PC-9 (cell line): ENCODE results near the gene NR1H3. TPM values are rescaled to one million over a fixed set of nuclear protein-coding genes. Genes with fewer than 3 reads are reported as not detected.
A peak's percentile ranks its signal among the peaks of the same experiment; 100 is the strongest.

Source experiments
- BruUV-seq: library from RNA; stranded (reverse); fragments of 400-500 nt; replicated peaks from 2 replicates; lab custom pipeline; 2021; lab: Mats Ljungman, UMichigan
- CTCF ChIA-PET: fragments of 300-600 bp; sonication (Branson Sonifier 250); formaldehyde crosslinking; loops from one replicate; lab custom pipeline; 2022; ENCODE audit warnings: antibody characterized with exemption; lab: Charles Lee
- POLR2A ChIA-PET: fragments of 300-600 bp; sonication (Branson Sonifier 250); formaldehyde crosslinking; loops from one replicate; lab custom pipeline; 2022; ENCODE audit warnings: antibody characterized with exemption; ENCODE audit not compliant: unreplicated experiment; lab: Charles Lee
- DNase-seq, 2 experiments: peaks; one replicate each; pipeline versions ENCODE4 v3.0.0 to v3.0.0-alpha.2; 2015 to 2022; ENCODE audit warnings: mixed read lengths in 1 of 2
- H2AFZ ChIP-seq: fragments of 200-600 bp; sonication (generic); 2 replicates; pipeline ENCODE4 v1.8.1; 2017; ENCODE audit warnings: antibody characterized with exemption
- H3F3A ChIP-seq: fragments of 200-600 bp; sonication (generic); 2 replicates; pipeline ENCODE4 v1.8.1; 2017; ENCODE audit warnings: antibody characterized with exemption, mild to moderate bottlenecking, low read depth; ENCODE audit not compliant: insufficient read depth
- H3K27ac ChIP-seq: fragments of 200-600 bp; sonication (generic); 2 replicates; pipeline ENCODE4 v1.6.1; 2016; ENCODE audit warnings: mixed run types
- H3K27me3 ChIP-seq: fragments of 200-600 bp; sonication (generic); 2 replicates; pipeline ENCODE4 v1.6.1; 2016; ENCODE audit warnings: low read depth, mixed run types; ENCODE audit not compliant: insufficient read depth
- H3K36me3 ChIP-seq: fragments of 200-600 bp; sonication (generic); 2 replicates; pipeline ENCODE4 v1.6.1; 2016; ENCODE audit warnings: low read depth, mixed run types
- H3K4me1 ChIP-seq: fragments of 200-600 bp; sonication (generic); replicated peaks from 2 replicates; pipeline ENCODE4 v1.6.1; 2016; ENCODE audit warnings: mixed run types; ENCODE audit not compliant: insufficient read depth
- H3K4me2 ChIP-seq: fragments of 200-600 bp; sonication (generic); 2 replicates; pipeline ENCODE4 v1.6.1; 2017; ENCODE audit warnings: mixed run types
- H3K4me3 ChIP-seq: fragments of 200-600 bp; sonication (generic); 2 replicates; pipeline ENCODE4 v1.6.1; 2016; ENCODE audit warnings: mixed run types
- H3K79me2 ChIP-seq: fragments of 200-600 bp; sonication (generic); 2 replicates; pipeline ENCODE4 v1.6.1; 2017; ENCODE audit warnings: low read depth, mixed run types
- H3K9me2 ChIP-seq: fragments of 200-600 bp; sonication (generic); 2 replicates; pipeline ENCODE4 v1.8.1; 2017; ENCODE audit warnings: mild to moderate bottlenecking; ENCODE audit not compliant: insufficient read depth
- H3K9me3 ChIP-seq: fragments of 200-600 bp; sonication (generic); 2 replicates; pipeline ENCODE4 v1.8.1; 2016; ENCODE audit warnings: low read depth; ENCODE audit not compliant: insufficient read depth
- H4K20me1 ChIP-seq: fragments of 200-600 bp; sonication (generic); 2 replicates; pipeline ENCODE4 v1.8.1; 2017; ENCODE audit not compliant: insufficient read depth
- CTCF ChIP-seq: fragments of 200-600 bp; sonication (generic); conservative IDR thresholded peaks from 2 replicates; pipeline ENCODE4 v1.6.1; 2017; ENCODE audit warnings: mixed run types, antibody characterized with exemption, mild to moderate bottlenecking, moderate library complexity
- EZH2 ChIP-seq: fragments of 200-600 bp; sonication (generic); IDR thresholded peaks from 2 replicates; pipeline ENCODE4 v1.8.0; 2017; ENCODE audit warnings: antibody characterized with exemption, low read depth
- intact Hi-C: fragments of 100-400 bp; cut with micrococcal nuclease; formaldehyde crosslinking; loops from one replicate; pipeline ENCODE4 v1.10.0; 2022; ENCODE audit not compliant: unreplicated experiment
- total RNA-seq: library from RNA; stranded (reverse); gene quantifications from 2 replicates; pipeline ENCODE4 v1.2.3, GENCODE V29; 2021

Gene NR1H3
- total RNA-seq, 1 experiment from 2014 or later, result 90.4 TPM

DNA sequence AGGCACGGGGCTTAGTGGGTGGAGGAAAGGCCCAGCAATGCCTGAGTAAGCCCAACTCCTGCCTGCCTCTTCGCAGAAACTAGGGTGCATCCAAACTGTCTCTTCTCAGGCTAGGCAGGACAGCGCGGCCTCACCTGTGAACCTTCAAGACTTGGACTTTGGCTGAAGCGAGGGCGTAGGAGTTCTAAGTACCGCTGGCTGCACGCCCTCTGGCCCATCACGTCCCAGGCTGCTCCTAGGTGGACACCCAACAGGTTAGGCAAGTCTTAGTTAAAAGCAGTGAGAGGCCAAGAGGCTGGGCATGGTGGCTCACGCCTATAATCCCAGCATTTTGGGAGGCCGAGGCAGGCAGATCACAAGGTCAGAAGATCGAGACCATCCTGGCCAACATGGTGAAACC is 44.9 kb upstream of the NR1H3 start:
- H3K36me3 ChIP-seq, result no peaks in the 10 kb centered on the region
- no peaks in the 10 kb centered on the region for H3K27me3 ChIP-seq
- 0 out of 2 replicates have a peak, but pooled peaks cover 4% of the 10 kb centered on the region for H4K20me1 ChIP-seq
- 0 out of 2 replicates have a peak, but pooled peaks cover 7% of the 10 kb centered on the region for H3K79me2 ChIP-seq
- no peak overlapping the region for H3K27ac ChIP-seq
- H3K9me2 ChIP-seq, result no peaks in the 10 kb centered on the region
- H3K4me3 ChIP-seq, result no peak overlapping the region
- H2AFZ ChIP-seq, result no peak overlapping the region
- POLR2A ChIA-PET, result no interaction called here
- H3F3A ChIP-seq, result peaks cover 31% of the 10 kb centered on the region
- no peaks in the 10 kb centered on the region for H3K9me3 ChIP-seq
- DNase-seq, result peak; percentile 42 to 44
- H3K4me1 ChIP-seq, result peaks cover 29% of the 10 kb centered on the region
- TF ChIP-seq CTCF, result no peak
- TF ChIP-seq EZH2, result no peak
- no TSS peak for BruUV-seq
- intact Hi-C loops, result no loop called here
- H3K4me2 ChIP-seq, result no peak overlapping the region
- CTCF ChIA-PET, result no interaction called here

GRCh38 chr11:47213950-47214565 is 43.7 kb upstream of the NR1H3 start:
- TSS peak; percentile 56 for BruUV-seq
- ChIA-PET POLR2A (interaction anchor here (0.5 to 1.7 kb wide), 16 partner anchors 9 to 822 kb away, joined by 3 to 69 read pairs (median 6); partner anchors contain the start of genes ACP2 and CHRM4), CTCF (interaction anchor here (0.5 to 3.2 kb wide), 5 partner anchors 29 to 515 kb away, joined by 3 to 24 read pairs (median 7); partner anchors contain the start of genes ARFGAP2 and NR1H3)
- no peak for TF ChIP-seq CTCF
- TF ChIP-seq EZH2, result no peak
- Histone ChIP-seq H2AFZ (peak overlapping the region; percentile 94), H3F3A (peaks cover 35% of the 10 kb centered on the region), H3K36me3 (no peaks in the 10 kb centered on the region), H3K9me2 (no peaks in the 10 kb centered on the region), H3K27me3 (no peaks in the 10 kb centered on the region), H3K4me3 (peak overlapping the region; percentile 70), H3K79me2 (0 out of 2 replicates have a peak, but pooled peaks cover 7% of the 10 kb centered on the region), H3K27ac (peak overlapping the region; percentile 49), H3K4me1 (peaks cover 29% of the 10 kb centered on the region), H4K20me1 (0 out of 2 replicates have a peak, but pooled peaks cover 4% of the 10 kb centered on the region), H3K9me3 (no peaks in the 10 kb centered on the region), H3K4me2 (peak overlapping the region; percentile 98)
- peak; percentile 85 to 91 for DNase-seq
- intact Hi-C loops, result loop anchor here (1.0 to 2.0 kb wide), 3 partner anchors 10 to 55 kb away; no protein-coding TSS in a partner anchor

- Histone ChIP-seq H2AFZ (peak overlapping the region; percentile 77), H3K4me3 (peak overlapping the region; percentile 70), H3K4me1 (peaks cover 42% of the 10 kb centered on the region), H4K20me1 (0 out of 2 replicates have a peak, but pooled peaks cover 4% of the 10 kb centered on the region), H3K36me3 (no peaks in the 10 kb centered on the region), H3K79me2 (0 out of 2 replicates have a peak, but pooled peaks cover 7% of the 10 kb centered on the region), H3F3A (peaks cover 48% of the 10 kb centered on the region), H3K27me3 (no peaks in the 10 kb centered on the region), H3K27ac (peak overlapping the region; percentile 62), H3K9me3 (no peaks in the 10 kb centered on the region), H3K9me2 (no peaks in the 10 kb centered on the region), H3K4me2 (peak overlapping the region; percentile 98)
- POLR2A ChIA-PET, result interaction anchor here (0.5 to 1.7 kb wide), 9 partner anchors 11 to 622 kb away, joined by 3 to 69 read pairs (median 4); partner anchors contain the start of gene AMBRA1
- intact Hi-C loops, result loop anchor here (2.0 kb wide), 1 partner anchor 53 kb away; no protein-coding TSS in a partner anchor
- TF ChIP-seq EZH2 (no peak), CTCF (no peak)
- TSS peak; percentile 34 for BruUV-seq
- DNase-seq, result peak in 1 of 2 experiments; percentile 77
- CTCF ChIA-PET, result interaction anchor here (0.7 to 3.2 kb wide), 5 partner anchors 11 to 43 kb away, joined by 3 to 24 read pairs (median 7); partner anchors contain the start of genes ACP2, ARFGAP2 and NR1H3
These were observed 42.4 kb upstream of the NR1H3 start for GRCh38 chr11:47215366-47215910.
